Measurements from ENCODE around the gene RPL39L. TPM values are rescaled to one million over a fixed set of nuclear protein-coding genes. Genes with fewer than 3 reads are reported as not detected.

The RPL39L gene
- total RNA-seq, 1 donor from 2014 or later, result 19.7 TPM

DNA sequence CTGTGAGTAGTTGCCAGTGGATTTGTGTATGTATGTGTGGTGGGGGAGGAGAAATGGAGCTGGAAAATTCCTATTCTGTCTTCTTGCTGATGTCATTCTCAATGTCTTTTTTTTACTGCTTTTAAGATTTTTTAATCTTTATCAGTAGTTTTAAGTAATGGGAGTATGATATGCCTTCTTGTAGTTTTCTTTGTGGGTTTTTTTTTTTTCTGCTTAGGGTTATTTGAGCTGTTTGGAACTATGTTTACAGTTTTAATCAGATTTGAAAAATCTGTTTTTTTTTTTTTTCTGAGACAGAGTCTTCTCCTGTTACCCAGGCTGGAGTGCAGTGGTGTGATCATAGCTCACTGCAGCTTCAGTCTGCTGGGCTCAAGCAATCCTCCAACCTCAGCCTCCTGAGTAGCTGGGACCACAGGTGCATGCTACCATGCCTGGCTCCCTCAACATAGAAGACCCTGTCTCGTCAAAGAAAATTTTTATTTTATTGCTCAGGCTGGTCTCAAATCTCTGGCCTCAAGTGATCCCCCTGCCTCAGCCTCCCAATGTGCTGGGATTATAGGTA lies 37.1 kb downstream of the RPL39L start:
- intact Hi-C loops (cut with micrococcal nuclease), result loop anchor here (5.0 kb wide), 1 partner anchor 60 kb away; no protein-coding TSS in a partner anchor

DNA sequence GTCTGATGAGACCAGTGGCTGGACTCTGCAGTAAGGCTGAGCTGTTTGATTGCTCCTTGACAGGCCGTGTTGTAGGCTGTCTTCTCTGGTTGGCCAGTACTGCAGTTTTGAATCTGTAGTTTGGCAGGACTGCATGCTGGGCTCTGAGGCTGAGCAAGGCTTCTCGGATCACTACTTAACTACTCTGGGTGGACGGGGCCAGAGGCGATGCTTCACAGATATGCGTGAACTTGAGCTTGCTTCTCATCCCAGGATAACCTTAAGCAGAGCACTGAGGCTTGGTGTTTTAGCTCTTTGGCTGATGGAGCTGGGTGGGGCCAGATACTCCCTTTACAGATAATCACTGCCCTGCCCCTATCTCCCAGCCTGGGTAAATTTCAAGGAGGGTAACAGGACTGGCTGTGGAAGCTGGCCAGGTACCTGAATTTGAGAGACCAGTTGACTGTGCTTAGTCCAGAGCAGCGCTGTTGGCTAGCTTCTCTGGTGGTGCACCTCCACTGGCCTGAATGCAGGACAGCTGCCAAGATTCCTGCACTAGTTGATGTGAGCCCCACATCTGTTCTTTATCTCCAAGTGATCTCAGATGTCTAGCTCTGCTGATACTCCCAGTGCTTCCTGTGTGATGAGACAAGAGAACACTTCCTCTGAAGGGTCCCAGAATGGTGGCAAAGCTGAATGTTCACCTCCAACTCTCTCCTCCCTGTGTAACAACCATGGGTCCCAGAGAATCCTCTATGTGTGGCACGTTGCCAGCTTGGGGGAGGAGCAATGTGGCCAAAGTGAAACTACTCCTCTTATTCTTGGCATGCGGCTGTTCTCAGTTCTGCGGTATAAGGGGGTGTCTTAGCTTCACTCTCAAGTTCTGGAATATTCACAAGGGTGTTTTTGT lies 37.9 kb downstream of the RPL39L start:
- intact Hi-C loops (cut with micrococcal nuclease), result loop anchor here (5.0 kb wide), 1 partner anchor 59 kb away; no protein-coding TSS in a partner anchor

DNA sequence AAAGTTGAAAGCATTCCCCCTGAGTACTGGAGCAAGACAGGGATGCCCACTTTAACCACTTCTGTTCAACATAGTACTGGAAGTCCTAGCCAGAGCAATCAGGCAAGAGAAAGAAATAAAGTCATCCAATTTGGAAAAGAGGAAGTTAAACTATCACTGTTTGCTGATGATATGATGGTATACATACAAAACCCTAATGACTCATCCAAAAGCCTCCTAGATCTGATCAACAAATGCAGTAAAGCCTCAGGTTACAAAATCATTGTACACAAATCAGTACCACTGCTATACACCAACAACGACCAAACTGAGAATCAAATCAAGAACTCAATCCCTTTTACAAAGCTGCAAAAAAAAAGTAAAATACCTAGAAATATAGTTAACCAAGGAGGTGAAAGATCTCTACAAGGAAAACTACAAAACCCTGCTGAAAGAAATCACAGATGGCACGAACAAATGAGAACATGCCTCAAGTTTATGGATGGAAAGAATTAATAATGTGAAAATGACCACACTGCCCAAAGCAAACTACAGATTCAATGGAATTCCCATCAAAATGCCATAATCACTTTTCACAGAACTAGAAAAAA lies 40.3 kb downstream of the RPL39L start:
- intact Hi-C loops (cut with micrococcal nuclease), result no loop called here

DNA sequence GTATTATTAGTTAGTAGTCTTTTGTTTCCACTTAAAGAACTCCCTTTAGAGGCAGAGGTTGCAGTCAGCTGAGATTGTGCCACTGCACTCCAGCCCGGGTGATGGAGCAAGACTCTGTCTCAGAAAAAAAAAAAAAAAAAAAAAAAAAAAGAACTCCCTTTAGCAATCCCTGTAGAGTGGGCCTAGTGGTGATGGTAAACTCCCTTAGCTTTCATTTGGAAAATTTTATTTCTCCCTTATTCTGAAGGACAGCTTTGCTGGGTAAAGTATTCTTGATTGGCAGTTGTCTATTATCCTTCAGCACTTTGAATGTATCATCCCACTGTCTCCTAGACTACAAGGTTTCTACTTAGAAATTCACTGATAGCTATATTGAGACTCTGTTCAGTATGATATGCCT lies 46.0 kb downstream of the RPL39L start:
- intact Hi-C loops (cut with micrococcal nuclease), result no loop called here

DNA sequence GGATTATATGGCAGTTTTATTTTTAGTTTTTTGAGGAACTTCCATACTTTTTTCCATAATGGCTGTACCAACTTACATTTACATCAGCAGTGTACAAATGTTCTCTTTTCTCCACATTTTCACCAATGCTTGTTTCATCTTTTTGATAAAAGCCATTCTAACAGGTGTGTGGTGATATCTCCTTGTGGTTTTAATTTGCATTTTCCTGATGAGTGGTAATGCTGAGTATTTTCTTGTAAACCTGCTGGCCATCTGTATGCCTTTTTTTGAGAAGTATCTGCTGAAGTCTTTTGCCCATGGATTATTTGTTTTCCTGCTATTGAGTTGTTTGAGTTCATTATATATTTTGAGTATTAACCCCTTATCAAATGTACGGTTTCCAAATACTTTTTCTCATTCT lies 50.6 kb downstream of the RPL39L start:
- intact Hi-C loops (cut with micrococcal nuclease), result no loop called here

DNA sequence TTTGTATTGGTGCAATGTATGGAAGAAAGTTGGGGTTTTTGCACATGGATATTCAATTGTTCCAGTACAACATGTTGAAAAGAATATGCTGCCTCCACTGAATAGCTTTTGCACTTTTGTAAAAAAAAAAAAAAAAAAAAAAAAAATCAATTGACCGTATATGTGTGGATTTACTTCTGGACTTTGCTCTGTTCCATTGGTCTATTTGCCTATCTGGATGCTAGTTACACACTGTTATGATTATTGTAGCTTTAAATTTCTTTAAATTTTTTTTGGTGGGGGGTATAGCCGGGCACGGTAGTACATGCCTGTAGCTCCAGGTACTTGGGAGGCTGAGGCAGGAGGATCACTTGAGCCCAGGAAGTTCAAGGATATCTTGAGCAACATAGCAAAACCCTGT lies 52.5 kb downstream of the RPL39L start:
- intact Hi-C loops (cut with micrococcal nuclease), result no loop called here

DNA sequence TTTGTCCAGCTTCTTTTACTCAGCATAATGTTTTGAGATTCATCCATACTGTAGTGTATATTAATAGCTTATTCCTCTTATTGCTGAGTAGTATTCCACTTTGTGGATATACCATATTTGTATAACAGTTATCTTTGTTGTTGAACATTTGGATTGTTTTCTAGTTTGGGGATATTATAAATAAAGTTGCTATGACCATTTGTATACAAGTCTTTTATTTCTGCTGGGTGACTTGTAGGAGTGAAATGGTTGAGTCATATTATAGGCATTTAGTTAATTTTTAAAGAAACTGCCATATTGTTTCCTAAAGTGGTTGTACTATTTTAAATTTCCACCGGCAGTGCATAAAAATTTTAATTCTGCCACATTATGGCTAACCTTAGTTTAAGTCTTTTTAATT lies 53.4 kb downstream of the RPL39L start:
- intact Hi-C loops (cut with micrococcal nuclease), result no loop called here

DNA sequence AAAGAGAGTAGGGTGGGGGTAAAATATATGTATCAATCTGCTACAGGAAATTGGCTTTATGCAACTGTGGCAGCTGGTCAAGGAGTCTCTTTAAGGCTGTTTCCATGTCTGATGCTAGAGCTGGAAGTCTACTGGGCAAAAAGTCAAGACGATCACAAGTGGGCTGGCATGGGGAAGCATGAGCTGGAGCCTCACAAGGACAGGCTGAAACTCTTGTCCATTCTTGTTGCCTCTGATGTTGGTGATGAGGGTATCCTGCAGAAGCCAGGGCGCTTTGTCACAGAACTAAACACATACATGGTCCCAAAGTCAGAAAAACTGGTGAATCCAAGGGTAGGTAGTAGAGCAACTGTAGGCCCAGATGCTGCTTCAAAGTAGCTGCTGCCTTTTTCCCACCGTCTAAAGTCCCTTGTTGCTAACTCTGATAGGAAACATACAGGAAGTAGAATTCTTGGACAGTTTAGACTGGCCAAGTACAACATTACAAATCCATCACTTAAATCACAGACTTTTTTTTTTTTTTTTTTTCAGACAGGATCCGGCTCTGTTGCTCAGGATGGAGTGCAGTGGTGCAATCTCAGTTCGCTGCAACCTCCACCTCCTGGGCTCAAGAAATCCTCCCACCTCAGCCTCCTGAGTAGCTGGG lies 54.2 kb downstream of the RPL39L start:
- intact Hi-C loops (cut with micrococcal nuclease), result no loop called here

DNA sequence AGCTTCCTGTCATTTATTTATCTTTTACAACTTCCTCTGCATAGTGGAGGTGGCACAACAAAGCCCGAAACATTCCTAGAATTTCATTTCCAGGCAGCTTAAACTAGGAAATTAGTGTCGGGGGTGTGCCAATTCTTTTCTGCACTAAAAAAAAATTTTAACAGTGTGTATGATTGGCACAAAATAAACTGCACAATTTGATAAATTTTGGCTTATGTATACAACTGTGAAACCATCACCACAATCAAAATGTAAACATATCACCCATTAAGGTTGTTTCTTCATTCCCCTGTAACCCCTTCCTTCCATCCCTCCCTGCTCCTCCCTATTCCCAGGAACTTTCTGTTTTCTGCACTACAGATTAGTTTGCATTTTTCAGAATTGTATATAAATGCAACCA lies 54.7 kb downstream of the RPL39L start:
- intact Hi-C loops (cut with micrococcal nuclease), result no loop called here

DNA sequence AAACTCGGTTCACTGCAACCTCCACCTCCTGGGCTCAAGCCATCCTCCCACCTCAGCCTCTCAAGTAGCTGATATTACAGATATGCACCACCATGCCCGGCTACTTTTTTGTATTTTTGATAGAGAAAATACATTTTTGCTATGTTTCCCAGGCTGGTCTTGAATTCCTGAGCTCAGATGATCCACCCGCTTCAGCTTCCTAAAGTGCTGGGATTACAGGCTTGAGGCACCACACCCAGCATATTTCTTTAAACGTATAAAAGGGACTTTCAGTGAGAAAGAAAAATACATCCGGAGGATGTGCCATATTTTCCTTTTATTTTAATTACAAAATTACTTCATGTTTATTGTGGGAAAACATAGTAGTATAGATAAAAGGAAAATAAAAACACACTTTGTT lies 55.2 kb downstream of the RPL39L start:
- intact Hi-C loops (cut with micrococcal nuclease), result no loop called here

DNA sequence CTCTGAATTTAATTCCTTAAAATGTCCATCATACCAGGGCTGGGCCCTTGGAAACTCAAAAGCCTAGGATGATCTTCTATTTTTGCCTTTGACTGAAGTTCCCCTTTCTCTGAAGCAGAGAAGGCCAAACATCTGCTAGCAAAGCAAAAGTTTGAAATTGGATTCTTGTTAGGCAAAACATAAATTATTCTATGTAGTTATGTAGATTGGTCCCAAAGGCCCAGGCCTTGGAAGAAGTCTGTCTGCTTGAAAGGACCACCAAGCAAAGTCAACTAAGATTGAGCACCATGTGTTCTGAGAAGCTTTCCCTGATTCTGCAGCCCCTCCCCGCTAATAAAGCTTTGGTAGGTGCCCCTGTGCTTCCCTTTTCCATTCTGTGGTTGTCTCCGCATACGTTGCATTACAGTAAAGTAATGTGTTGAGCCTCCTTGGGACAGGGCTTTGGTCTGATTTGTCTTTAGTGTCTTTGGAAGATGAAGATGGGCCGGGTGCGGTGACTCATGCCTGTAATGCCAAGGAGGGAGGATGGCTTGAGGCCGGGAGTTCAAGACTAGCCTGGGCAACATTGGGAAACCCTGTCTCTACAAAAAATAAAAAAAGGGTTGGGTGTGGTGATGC lies 56.4 kb downstream of the RPL39L start:
- intact Hi-C loops (cut with micrococcal nuclease), result no loop called here

DNA sequence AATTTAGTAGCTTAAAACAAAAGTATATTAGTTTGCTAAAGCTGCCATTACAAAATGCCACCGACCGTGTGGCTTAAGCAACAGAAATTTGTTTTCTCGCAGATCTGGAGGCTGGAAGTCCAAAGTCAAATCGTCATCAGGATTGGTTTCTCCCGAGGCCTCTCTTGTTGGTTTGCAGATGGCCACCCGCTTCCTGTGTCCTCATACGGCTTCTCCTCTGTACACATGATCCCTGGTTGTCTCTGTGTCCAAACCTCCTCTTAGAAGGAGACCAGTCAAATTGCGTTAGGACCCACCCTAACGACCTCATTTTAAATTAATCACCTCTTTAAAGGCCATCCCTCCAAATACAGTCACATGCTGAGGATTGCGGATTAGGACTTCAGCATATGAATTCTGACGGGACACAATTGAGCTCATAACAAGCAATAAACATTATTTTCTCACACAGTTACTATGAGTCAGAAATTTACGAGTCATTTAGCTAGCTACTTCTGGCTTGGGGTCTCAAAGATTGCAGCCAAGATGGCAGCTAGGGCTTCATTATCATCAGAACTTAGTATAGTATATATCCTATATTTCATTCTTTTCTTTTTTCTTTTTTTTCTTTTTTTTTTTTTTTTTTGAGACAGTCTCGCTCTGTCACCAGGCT lies 58.4 kb downstream of the RPL39L start:
- intact Hi-C loops (cut with micrococcal nuclease), result no loop called here

DNA sequence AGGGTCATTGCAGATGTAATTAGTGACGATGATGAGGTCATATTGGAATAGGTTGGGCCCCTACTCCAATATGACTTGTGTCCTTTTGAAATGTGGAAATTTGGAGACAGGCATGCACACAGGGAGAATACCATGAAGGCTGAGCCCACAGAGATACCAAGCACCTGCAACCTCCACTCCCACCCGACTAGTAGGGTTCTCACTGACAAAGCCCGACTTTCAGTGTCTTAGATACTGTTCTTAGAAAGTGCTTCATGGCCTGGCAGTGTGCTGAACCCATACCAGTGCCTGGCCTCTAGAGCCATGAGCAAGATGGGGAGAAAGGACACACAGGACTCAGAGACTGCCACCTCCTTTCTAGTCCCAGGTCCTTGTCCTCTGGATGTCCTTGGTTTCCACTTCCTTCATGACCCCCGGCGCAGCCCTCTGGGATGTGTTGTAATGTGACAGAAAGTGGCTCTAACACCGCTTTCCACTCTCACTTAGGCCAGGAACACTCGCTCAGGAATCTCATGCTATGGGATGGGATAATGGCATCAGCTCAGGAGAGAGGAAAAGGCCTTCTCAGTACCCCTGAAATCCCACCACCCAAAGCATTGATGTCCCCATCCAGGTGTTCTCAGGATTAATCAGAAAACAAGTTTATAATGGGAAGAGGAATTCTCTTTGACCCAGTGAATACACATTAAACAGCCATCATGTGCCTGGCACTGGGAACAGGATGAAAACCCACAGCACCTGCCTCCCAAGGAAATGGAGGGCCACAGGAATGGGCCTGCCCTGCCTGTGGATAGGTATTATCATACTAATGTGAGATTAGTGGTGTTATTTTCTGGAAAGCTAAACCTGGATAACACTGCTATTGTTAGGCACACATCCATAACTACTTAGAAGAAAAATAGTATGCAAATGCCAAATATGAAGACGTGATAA lies 59.9 kb downstream of the RPL39L start:
- intact Hi-C loops (cut with micrococcal nuclease), result no loop called here

DNA sequence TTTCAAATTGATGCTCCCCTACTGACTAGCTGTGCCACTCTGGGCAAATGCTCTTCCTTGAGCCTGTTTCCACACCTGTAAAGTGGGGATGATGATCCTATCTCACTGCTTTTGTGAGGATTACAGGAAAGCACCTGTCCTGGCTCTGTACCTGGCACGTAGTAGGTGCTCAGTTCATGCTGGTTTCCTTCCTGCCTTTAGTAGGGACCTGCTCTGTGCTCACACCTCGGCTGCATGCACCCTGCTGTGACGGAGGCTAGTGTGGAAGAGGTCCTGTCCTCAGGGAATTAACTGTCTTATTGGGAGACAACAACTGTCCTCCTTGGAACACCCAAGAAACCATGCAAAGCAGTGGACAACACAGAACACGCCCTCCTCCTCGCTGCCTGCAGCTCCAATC lies 61.8 kb downstream of the RPL39L start:
- intact Hi-C loops (cut with micrococcal nuclease), result no loop called here

DNA sequence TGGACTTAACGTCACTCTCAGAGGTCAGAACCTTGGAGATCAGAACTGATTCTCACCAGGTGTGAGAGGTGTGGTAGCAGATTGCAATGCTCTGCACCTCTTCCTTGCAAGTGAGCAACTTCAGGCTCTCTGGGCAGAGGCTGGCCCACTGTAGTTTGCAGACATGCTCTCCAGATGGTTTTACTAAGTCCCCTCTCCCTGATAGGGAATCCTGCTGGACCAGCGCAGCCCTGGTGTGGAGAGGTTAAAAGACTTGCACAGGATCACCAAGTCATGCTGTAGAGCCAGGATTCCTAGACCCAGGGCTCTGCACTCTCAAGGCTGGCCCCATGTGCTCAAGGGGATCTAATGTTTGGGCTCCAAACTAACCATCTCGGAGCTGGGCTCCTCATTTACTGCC lies 62.2 kb downstream of the RPL39L start:
- intact Hi-C loops (cut with micrococcal nuclease), result no loop called here

DNA sequence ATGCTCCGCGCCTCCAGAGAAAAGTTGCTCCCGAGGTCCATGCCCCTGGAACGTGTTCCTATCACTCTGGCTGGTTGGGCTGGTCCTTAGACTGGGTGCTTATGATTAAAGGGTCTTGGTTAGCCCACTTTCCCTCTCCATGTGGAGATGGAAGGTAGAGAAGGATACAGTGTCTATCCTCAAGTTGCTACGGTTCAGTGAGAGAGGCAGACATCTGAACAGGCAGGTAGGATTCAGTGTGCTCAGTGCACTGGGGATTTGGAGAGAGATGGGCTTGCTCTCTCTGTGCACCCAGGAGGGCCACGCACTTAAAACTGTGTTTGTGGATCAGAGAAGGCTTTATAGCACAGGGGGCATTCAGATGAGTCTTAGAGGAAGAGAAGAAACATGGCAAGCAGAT lies 63.0 kb downstream of the RPL39L start:
- intact Hi-C loops (cut with micrococcal nuclease), result no loop called here

DNA sequence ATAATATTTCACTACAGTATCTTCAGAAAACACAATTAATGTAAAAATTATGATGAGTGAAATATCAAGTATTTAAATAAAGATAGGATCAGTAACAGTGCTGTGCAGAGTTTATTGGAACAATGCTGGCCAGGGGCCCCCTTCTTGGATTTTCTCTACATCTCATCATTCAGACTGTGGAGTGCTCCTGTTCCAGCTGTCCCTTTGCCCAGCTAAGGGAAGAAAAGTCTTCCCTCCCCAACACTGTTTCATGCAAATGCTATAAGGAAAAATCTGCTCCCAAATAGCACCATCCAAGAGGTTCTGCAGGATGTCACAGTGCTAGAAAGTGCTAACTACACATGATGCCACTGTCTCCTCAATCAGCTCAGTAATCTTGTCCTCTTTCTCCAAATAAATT lies 64.5 kb downstream of the RPL39L start:
- intact Hi-C loops (cut with micrococcal nuclease), result no loop called here

DNA sequence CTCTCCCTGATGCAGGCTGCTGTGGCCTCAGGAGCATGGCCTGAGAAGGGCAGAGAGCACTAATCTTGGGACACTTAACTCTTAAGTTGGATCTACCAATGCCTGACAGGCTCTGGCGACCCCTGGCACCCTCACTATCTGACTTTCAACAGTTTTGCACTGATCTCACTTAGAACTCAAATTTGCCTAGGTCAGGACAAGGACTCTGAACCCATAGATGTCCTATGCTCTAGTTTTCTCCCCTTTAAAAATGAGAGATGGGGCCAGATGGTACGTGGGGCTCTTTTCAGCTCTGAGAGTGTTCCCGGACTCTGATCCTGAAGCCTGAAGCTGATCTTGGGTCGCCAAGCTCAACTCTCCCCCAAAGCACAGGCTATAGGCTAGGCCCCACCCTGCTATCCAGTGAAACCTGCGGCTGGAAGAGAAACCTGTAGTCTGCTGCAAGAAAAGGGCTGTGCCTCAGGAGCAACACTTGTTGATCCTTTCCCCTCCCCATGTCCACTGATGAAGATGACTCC lies 65.7 kb downstream of the RPL39L start:
- intact Hi-C loops (cut with micrococcal nuclease), result no loop called here

DNA sequence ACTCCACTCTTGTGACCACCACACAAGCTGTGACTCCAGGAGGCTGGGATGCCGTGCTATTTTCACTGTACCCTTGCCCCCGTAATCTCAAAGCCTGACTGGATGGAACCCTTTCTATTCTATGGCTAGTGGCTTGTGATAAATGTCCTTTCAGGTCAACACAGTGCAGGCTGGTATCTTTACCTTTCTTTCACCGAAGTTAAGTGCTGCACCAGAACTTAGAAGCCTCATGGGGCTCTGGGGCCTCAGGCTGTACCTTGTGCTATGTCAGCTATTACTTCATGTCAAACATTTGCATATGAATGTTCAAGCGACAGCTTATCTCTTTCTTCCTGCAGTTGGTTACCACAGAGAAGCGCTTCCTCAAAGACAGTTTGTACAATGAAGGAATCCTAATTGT lies 66.8 kb downstream of the RPL39L start:
- intact Hi-C loops (cut with micrococcal nuclease), result no loop called here

DNA sequence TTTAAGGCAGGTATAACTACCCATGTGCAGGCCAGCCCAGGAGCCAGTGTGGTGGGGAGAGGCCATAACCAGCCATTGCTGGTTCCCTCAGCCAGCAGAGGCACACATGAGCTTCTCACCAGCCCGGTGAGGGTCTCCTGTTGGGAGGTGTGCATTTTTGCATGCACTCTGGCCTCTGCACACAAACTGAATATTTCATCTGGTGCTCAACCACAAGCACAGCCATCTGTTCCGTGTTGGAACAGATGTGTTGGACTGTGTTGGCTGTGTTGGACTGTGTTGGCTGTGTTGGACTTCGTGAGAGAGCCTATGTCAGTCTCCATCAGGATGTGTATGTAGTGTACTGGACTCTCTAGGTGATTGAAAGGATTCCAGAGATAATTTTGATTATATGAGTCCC lies 67.2 kb downstream of the RPL39L start:
- intact Hi-C loops (cut with micrococcal nuclease), result no loop called here

All from T-helper 2 cell treated with Interferon-gamma antibody and Interleukin-4, amounts not matched to agents 100 ng/mL and 5 ng/mL, for 36 hours (primary cell).